HG02852 (cell line): ENCODE measurements around the gene RNF182.
A peak's percentile ranks its signal among the peaks of the same experiment; 100 is the strongest.
"Not testable (repeated sequence)": the region's sequence is repeated elsewhere in the genome, so short reads cannot be mapped to it uniquely, and the experiment has no call there.

Experiments used
- ATAC-seq: cut with Tn5 transposase; IDR thresholded peaks from one replicate; pipeline ENCODE4 v1.9.1; 2021; ENCODE audit warnings: mild to moderate bottlenecking, moderate library complexity; ENCODE audit not compliant: unreplicated experiment

The RNF182 gene

DNA sequence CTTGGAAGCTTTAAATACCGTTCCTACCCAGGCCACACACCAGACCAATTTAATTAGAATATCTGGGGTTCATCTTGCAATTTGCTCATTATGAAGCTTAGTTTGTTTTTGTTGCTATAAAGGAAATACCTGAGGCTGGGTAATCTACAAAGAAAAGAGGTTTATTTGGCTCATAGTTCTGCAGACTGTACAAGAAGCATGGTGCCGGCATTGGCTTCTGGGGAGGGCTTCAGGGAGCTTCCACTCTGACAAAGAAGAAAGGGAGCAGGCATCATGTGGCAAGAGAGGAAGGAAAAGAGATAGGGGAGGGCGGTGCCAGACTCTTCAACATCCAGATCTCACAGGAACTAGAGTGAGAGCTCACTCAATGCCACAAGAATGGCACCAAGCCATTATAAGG lies 73.6 kb downstream of the RNF182 start:
- no peak for ATAC-seq

DNA sequence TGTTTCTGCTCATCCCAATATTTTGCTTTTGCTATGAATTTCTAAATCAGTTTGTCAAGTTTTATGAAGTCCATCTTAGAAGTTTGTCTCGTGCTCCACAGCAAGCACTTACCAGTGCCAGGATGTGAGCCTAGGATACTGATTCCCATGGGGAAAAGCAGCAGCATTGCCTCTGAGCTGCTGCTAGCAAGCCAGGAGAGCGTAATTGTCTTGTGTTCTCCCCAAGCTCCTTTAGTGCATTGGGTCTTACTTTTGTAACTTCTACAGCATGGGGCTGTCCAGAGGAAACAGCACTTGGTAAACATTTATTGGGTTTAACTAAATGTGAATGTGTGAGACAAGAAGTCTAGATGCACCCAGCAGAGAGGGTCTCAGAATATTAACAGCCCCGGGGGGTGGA lies 76.1 kb downstream of the RNF182 start:
- ATAC-seq, result no peak

DNA sequence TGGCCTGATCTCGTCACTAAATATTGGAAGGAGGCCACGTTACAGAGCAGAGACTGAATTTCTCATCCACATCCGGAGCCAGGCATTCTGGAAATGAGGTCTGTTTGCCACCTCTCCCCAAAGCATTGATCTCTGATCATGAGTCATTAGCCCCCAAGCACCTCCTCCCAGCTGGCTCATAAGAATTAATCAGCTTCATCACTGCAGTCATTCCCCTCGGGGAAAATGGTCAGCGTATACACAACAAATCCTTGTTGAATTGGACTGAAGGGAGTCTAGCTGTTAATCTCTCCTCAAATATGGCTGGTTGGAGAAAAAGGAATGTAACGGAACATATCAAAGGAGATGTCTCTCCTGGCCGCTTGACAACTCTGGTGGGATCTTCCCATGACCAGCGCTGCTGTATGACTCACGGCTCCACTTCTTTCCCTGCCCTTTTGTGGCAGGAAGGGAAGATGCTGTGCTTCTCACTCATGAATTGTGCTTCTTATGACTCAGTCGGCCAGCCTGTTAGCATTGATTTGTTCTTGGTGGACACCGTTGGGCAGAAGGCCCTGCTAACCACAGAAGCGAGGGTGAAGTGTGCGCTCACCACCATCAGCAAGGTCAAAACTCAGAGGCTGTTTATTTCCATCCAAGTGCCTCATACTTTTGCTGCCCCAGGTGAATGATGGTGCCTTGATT lies 76.7 kb downstream of the RNF182 start:
- no peak for ATAC-seq

DNA sequence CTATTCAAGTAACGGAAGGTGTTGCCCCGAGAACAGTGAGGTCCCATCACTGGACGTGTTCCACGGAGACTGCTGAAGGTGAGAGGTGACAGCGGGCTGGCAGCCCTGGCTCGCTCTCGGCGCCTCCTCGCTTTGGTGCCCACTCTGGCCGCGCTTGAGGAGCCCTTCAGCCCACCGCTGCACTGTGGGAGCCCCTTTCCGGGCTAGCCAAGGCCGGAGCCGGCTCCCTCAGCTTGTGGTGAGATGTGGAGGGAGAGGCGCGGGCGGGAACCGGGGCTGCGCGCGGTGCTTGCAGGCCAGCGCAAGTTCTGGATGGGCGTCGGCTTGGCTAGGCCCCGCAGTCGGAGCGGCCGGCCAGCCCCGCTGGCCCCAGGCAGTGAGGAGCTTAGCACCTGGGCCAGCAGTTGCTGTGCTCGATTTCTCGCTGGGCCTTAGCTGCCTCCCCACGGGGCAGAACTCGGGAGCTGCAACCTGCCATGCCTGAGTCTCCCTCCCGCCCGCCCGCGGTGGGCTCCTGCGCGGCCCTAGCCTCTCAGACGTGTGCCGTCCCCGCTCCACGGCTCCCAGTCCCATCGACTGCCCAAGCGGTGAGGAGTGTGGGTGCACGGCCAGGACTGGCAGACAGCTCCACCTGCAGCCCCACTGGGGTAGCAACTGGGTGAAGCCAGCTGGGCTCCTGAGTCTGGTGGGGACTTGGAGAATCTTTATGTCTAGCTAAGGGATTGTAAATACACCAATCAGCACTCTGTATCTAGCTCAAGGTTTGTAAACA lies 77.6 kb downstream of the RNF182 start:
- no peak for ATAC-seq

DNA sequence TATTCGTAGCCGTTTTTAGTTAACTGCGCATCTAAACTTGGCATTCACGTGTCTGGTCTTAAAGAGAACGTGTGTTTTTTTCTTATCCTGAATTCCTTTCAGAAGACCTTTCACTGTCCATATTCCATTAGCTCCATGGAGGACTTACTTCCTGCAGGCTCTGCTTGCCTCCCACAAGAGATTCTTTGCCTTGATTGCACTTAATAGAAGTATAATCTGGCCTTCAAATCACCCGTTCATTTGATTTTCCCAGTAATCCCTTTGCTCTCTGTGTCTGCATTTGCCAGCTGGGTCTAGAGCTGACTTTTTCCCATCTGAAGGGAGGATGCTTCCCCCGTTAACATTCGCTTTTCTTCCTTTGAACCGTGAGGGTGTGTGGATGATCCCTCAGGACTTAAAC lies 79.5 kb downstream of the RNF182 start:
- no peak for ATAC-seq

DNA sequence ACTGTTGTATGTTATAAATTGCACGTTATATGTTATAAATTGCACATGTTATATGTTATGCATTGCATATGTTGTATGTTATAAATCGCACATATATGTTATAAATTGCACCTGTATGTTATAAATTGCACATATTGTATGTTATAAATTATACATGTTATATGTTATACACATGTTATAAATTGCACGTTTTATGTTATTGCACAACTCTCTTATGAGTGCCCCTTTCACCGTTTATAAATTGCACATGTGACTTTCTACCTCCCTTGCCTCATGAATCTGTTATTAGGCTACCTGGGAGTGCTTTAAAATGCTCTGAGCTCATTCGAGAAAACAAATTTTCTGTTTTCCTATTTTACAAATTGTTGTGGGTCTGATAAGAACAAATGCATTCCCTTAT lies 84.1 kb downstream of the RNF182 start:
- ATAC-seq, result no peak

DNA sequence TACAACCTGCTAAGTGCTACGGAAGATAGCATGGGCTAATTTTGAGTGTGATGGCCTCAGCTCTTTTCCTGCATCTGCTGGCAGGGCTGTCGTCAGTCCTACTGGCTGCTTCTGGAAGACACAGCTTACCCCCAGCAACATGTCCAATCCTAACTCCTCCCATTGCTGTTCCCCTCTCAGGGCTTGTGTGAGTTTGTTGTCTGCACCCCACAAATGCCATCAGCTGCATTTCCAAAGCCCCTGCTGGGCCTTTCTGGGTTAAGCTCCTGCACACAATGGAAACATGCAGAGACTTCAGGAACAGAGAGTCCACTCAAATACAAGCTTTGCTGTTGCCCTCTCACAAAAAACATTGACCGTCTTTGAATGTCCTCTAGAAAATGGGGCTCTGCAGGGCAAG lies 84.7 kb downstream of the RNF182 start:
- no peak for ATAC-seq

DNA sequence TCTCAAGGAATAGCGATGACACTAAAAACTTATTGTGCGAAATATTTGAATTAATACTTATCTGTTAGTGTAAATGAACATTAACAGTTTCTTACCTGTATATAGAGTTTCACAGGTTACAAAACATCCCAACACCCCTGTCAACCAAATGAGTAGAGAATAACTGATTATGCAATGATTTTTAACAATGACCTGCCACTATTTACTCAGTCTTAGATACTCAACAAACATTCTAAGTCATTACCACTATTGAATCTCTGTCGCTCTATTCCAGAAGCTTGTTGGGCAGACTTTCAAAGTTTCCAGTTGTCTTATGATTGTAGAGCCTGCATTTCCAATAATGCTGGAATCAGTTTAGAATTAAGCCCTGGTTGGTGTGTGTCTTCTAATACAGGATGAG lies 85.5 kb downstream of the RNF182 start:
- ATAC-seq, result no peak

DNA sequence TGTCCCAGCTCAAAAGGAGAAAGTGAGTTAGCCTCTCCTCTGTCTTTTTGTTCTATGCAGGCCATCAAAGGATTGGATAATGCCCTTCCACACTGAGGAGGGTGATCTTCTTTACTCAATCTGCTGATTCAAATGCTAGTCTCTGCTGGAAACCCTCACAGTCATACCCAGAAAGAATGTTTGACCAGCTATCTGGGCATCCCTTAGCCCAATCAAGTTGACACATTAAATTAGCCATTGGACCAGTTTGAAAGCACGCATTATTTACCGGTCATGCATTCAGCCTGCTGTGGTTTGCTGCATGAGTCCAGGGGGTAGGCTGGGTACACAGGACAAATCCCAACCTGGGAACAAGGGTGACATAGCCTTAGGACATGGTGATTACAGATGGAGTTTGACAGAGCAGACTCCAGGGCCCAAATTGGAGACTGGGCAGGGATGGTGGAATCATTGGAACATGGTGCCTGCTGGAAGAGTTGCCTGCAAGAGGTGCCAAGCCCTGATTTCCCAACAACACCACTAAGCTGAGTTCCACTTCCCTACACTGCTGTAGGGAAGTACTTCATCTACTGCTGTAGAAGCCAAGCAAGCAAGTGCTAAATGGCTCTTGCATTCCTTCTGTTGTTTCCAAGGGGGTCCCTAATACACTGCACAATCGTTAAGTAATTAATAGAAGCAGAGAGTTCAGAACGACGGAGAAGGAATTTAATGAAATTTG lies 87.7 kb downstream of the RNF182 start:
- no peak for ATAC-seq

DNA sequence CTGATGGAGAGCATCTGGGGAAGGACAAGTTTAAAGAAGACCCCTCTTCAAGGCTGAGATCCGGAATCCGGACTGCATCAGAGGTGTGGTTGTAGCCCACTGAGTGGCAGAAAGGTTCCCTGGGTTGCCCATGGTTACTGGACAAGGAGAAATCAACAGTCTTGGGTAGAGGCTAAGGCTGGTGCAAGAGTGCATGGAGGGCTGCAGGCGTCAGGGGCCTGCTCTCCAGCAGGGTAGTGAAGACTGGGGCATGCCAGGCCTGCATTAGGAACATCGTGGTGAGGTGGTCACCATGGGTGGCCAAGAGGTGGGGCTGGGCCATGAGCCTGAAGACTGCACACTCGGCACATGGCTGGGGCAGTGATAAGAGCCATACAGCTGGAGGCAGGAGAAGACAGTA lies 91.2 kb downstream of the RNF182 start:
- no peak for ATAC-seq

DNA sequence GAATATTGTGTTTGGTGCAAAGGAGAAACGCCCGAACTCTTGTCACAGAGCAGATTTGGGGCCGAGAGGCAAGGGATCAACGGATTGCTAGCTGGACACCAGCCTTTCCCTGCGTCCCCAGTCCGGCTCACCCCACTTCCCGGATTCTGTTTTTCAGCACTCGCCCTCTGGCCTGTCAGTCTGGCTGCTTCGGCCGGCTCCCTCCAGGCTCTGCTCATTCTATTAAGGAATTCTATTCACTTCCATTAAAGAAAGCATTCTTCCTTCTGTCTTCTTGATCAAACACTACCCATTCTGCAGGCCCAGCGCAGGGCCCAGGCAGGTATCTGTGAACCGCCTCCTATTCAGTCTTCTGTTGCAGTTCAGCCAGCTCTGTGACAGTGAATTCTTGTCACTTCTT lies 91.7 kb downstream of the RNF182 start:
- ATAC-seq, result no peak

DNA sequence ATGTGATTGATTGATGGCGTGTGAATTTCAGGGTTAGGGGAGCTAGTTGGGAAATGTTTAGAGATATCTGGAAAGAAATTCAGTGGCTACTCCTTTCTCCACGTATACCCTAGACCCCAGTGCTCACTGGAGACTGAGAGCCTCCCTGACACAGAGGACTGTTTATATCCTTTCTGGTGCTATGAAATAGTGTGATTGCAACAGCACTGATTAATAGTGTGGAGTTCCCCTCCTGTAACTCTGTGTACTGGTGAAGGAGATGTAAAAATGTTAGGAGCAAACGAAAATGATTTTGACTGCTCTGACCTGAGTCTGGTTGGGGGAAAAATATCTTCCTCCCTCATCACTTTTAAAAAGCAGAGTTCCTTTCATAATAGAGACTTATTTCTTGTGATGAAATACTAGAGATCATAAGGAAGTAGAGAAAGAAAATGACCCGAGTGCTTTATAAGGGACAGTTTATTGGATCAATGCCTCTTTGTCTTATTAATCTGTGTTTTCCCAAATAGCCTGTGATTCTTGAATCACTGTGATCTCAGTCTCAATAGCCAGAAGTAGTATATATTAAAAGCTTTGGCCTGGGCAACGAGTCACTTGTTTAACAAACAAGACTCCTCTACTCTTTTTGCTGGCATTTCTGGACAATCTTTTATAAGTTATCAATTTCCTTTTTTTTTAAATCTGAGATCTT lies 92.3 kb downstream of the RNF182 start:
- no peak for ATAC-seq

DNA sequence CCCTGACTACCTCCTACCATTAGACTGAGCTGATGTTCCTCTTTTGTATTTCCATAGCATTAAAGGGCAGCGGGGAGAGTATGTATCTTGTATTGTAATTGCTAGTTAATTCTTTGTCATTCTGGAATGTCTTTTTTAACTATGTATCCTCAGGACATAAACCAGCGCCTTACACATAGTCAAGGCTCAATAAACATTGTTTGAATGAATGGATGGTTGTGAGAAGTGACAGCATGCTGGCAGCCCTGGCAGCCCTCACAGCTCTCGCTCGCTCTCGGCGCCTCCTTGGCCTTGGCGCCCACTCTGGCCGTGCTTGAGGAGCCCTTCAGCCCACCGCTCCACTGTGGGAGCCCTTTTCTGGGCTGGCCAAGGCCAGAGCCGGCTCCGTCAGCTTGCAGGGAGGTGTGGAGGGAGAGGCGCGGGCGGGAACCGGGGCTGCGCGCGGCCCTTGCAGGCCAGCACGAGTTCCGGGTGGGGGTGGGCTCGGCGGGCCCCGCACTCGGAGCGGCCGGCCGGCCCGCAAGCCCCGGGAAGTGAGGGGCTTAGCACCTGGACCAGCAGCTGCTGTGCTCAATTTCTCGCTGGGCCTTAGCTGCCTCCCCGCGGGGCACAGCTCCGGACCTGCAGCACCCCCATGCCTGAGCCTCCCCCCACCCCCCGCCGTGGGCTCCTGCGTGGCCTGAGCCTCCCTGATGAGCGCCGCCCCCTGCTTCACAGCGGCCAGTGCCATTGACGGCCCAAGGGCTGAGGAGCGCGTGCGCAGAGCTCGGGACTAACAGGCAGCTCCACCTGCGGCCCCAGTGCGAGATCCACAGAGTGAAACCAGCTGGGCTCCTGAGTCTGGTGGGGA lies 93.1 kb downstream of the RNF182 start:
- ATAC-seq, result no peak

DNA sequence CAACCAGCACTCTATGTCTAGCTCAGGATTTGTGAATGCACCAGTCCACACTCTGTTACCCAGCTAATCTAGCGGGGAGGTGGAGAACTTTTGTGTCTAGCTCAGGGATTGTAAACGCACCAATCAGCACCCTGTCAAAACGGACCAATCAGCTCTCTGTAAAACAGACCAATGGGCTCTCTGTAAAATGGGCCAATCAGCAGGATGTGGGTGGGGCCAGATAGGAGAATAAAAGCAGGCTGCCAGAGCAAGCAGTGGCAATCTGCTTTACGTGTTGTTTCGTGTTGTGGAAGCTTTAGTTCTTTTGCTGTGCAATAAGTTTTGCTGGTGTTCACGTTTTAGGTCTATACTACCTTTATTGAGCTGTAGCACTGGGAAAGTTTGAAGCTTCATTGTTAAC lies 93.8 kb downstream of the RNF182 start:
- not testable (repeated sequence) for ATAC-seq

DNA sequence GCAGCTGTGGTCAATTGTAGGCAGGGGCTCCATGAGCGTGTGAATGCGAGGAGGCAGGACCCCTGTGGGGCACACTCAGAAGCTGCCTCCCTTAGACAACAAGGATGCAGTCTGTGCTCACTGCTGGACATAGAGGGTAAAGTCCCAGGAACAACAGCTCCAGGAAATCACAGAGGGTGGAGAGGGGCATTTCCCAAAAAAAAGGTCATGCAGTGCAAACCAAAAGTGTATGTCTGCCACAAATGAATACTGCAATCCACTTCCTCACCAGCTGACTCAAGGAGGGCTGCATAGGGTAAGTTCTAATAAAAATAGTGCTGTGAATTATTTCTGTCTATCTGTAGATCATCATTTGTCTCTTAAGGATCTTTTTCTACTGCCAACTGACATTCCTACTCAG lies 95.8 kb downstream of the RNF182 start:
- ATAC-seq, result no peak

DNA sequence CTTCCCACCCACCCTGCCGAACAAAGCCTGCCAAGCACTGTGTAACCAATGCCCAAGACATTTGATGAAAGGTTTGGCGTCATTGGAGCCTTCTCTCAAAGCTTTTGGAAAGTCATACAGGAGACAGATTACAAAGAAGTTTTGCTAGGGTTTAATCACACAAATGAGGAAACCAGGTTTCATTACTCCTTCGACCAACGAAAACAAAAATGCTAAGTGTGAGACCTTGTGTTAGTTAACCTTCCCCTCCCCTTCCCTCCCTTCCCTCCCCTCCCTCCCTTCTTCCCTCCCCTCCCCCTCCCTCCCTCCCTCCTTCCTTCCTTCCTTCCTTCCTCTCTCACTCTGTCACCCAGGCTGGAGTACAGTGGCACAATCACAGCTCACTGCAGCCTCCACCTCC lies 96.7 kb downstream of the RNF182 start:
- no peak for ATAC-seq

DNA sequence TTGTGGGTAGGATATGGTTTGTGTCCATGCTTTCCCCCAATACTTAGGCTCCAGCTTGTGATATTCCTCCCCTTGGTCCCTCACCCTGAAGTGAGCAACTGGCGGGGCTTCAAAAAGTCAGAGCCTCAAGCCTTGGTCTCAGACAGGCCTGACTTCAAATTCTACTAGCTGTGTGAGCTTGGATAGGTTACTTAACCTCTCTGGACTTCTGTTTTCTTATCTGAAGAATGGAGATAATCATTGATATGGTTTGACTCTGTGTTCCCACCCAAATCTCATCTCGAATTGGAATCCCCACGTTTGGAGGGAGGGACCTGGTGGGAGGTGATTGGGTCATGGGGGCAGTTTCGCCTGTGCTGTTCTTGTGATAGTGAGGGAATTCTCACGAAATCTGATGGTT lies 97.9 kb downstream of the RNF182 start:
- ATAC-seq, result no peak

DNA sequence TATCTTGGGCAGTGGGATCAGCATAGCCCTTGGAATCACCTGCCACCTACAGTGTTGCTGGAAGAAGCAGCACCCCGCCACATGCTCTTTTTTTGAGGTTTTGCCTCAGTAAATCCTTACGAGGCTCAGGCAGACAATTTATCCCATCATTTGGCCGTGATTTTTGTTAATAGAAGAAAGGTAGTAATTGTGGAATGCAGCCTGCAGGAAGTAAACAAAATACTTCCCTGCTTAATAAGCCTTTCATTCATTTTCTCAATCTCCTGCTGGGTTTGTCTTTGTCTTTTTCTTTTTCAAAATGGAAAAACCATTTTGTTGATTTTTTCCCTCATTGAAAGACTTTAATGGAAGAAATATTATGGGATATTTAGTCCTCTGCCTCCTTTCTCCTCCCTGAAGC lies 99.1 kb downstream of the RNF182 start:
- ATAC-seq, result no peak

DNA sequence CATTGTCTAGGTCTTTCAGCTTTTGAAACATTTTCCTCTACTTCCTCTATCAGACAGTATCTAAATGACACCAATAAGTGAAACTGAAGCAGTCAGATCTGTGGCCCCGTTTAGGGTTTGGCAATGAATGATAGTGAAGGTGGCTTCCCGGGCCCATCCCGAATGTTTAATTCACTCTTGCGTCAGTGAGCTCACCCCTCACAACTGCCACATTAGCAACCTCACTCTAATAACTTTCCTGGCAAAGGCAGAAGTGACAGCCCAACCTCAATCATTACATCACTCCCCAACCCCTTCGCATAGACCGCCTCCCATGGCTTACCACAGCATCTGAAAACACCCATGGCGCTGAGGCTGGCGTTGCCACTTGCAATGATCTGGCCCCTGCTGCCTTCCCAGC lies 100.4 kb downstream of the RNF182 start:
- ATAC-seq, result peak; percentile 68

DNA sequence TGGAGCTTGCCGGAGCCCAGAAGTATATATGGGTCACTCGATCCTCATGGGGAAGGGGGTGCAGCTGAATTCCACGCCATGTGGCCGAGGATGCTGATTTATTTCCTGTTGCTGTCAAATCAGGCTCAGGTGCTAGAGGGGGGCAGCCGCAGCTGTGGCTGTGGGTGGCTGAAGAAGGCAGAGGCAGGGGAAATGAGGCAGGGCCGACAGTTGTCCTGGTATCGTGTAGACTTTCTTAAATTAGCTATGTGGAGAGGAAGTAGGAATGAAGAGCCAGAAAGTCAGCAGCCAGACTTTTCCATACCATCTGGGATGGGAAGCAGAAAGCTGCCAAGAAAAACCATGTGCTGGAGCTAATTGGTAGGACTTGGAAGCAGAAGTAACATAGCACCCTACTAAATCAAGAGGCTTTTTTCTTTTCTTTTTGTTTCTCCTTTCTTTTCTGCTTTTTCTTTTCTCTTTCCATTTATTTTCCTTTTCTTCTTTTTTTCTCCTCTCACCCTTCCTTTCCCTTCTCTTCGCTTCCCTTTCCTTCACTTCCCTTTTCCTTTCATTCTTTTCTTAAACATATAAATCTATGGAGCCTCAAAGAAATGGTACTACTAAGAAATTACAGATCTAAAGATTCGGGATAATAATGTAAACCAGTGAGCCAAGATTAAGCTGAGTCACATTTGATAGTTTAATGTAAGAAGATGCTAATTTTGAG lies 102.2 kb downstream of the RNF182 start:
- no peak for ATAC-seq
